Gastrocnemius medialis (tissue), 4 donors: Measurements from ENCODE around the gene UCK2.

Source experiments
- CTCF ChIP-seq, 5 experiments: fragments of 450-650 bp in 3 of 5; fragments of 200-600 bp in 2 of 5; sonication (generic) in 2 of 5; IDR thresholded peaks in 4 of 5; conservative IDR thresholded peaks in 1 of 5; 1 replicate in 4 of 5; 2 replicates in 1 of 5; pipeline ENCODE4 v1.5.1; 2016 to 2019; ENCODE audit warnings: antibody characterized with exemption in 5 of 5, mild to moderate bottlenecking in 3 of 5, moderate library complexity in 3 of 5
- POLR2A ChIP-seq, 2 donors: fragments of 450-650 bp; IDR thresholded peaks; one replicate each; pipeline ENCODE4 v1.6.1; 2017; ENCODE audit warnings: antibody characterized with exemption in 2 of 2, mild to moderate bottlenecking in 2 of 2, moderate library complexity in 2 of 2

- TF ChIP-seq CTCF (IDR thresholded peaks at IDR 0.05 in 4 of 5, conservative IDR thresholded peaks at IDR 0.05 in 1 of 5) (no peak), POLR2A (IDR thresholded peaks at IDR 0.05) (no peak)
Measured at GRCh38 chr1:165865633-165866340, 38.4 kb downstream of the UCK2 start.
